Activated naive CD8-positive, alpha-beta T cell treated with anti-CD3 and anti-CD28 coated beads, Interleukin-2, amount 50 U/mL, for 24 hours (primary cell): Measurements from ENCODE around the gene PIP5KL1.
A peak's percentile ranks its signal among the peaks of the same experiment; 100 is the strongest.

Experiments used
- ATAC-seq: fragments of 150-1000 bp; cut with Tn5 transposase; one replicate; pipeline ENCODE4 v1.10.0; 2021
- DNase-seq: peaks from one replicate; pipeline ENCODE4 v3.0.0; 2021
- H3K27ac Mint-ChIP-seq: one replicate; pipeline ENCODE4 v1.8.0; 2021; ENCODE audit warnings: mild to moderate bottlenecking, mixed read lengths
- H3K27me3 Mint-ChIP-seq: one replicate; pipeline ENCODE4 v1.8.0; 2021; ENCODE audit warnings: mixed read lengths
- H3K36me3 Mint-ChIP-seq: one replicate; pipeline ENCODE4 v1.8.0; 2021; ENCODE audit warnings: low read depth, mixed read lengths
- H3K4me1 Mint-ChIP-seq: one replicate; pipeline ENCODE4 v1.8.0; 2021; ENCODE audit warnings: mixed read lengths
- H3K4me3 Mint-ChIP-seq: one replicate; pipeline ENCODE4 v1.8.0; 2021; ENCODE audit warnings: mild to moderate bottlenecking, moderate library complexity, mixed read lengths
- H3K9me3 Mint-ChIP-seq: one replicate; pipeline ENCODE4 v1.8.0; 2021; ENCODE audit warnings: mixed read lengths

The PIP5KL1 gene

GRCh38 chr9:127945942-127946341, 15.4 kb upstream of the PIP5KL1 start:
- H3K36me3 Mint-ChIP-seq: peaks cover 10% of the 10 kb centered on the region

GRCh38 chr9:127945338-127945737, 14.8 kb upstream of the PIP5KL1 start:
- H3K9me3 Mint-ChIP-seq: no peaks in the 10 kb centered on the region
- H3K36me3 Mint-ChIP-seq: peaks cover 14% of the 10 kb centered on the region
- H3K27ac Mint-ChIP-seq: no peak overlapping the region

More at GRCh38 chr9:127945942-127946341, 15.4 kb upstream of the PIP5KL1 start:
- Mint-ChIP-seq H3K27ac (no peak overlapping the region), H3K4me3 (no peak overlapping the region), H3K4me1 (peaks cover 44% of the 10 kb centered on the region), H3K27me3 (no peaks in the 10 kb centered on the region), H3K9me3 (no peaks in the 10 kb centered on the region)
- no peak for DNase-seq
- no peak for ATAC-seq

GRCh38 chr9:127944586-127945218, 14.1 kb upstream of the PIP5KL1 start:
- Mint-ChIP-seq H3K27me3 (no peaks in the 10 kb centered on the region), H3K4me1 (peaks cover 31% of the 10 kb centered on the region), H3K36me3 (peaks cover 14% of the 10 kb centered on the region), H3K9me3 (no peaks in the 10 kb centered on the region), H3K4me3 (no peak overlapping the region), H3K27ac (no peak overlapping the region)
- DNase-seq (no peak), ATAC-seq (no peak)

More at GRCh38 chr9:127945338-127945737, 14.8 kb upstream of the PIP5KL1 start:
- no peak for DNase-seq
- Mint-ChIP-seq H3K27me3 (no peaks in the 10 kb centered on the region), H3K4me3 (no peak overlapping the region), H3K4me1 (peaks cover 38% of the 10 kb centered on the region)
- ATAC-seq: no peak

GRCh38 chr9:127943731-127944144, 13.2 kb upstream of the PIP5KL1 start:
- DNase-seq (peak; percentile 87), ATAC-seq (peak; percentile 78)
- Mint-ChIP-seq H3K4me1 (peaks cover 29% of the 10 kb centered on the region), H3K9me3 (no peaks in the 10 kb centered on the region), H3K36me3 (peaks cover 13% of the 10 kb centered on the region), H3K27ac (peak overlapping the region; percentile 68), H3K4me3 (no peak overlapping the region), H3K27me3 (no peaks in the 10 kb centered on the region)

- peaks cover 12% of the 10 kb centered on the region for H3K36me3 Mint-ChIP-seq
- ATAC-seq (no peak), DNase-seq (no peak)
- H3K27ac Mint-ChIP-seq: peak overlapping the region; percentile 73
- H3K9me3 Mint-ChIP-seq: no peaks in the 10 kb centered on the region
- no peak overlapping the region for H3K4me3 Mint-ChIP-seq
- no peaks in the 10 kb centered on the region for H3K27me3 Mint-ChIP-seq
- peaks cover 29% of the 10 kb centered on the region for H3K4me1 Mint-ChIP-seq
Observed at GRCh38 chr9:127943011-127943662, 12.6 kb upstream of the PIP5KL1 start.

GRCh38 chr9:127942216-127943010, 11.8 kb upstream of the PIP5KL1 start:
- Mint-ChIP-seq H3K4me3 (no peak overlapping the region), H3K9me3 (no peaks in the 10 kb centered on the region), H3K27me3 (peaks cover 3% of the 10 kb centered on the region), H3K27ac (peak overlapping the region; percentile 73), H3K4me1 (peaks cover 34% of the 10 kb centered on the region), H3K36me3 (peaks cover 14% of the 10 kb centered on the region)
- ATAC-seq: peak; percentile 40
- peak; percentile 61 for DNase-seq

- ATAC-seq (no peak), DNase-seq (no peak)
- Mint-ChIP-seq H3K9me3 (no peaks in the 10 kb centered on the region), H3K27ac (no peak overlapping the region), H3K36me3 (peaks cover 14% of the 10 kb centered on the region), H3K4me3 (no peak overlapping the region), H3K4me1 (peaks cover 34% of the 10 kb centered on the region), H3K27me3 (peaks cover 3% of the 10 kb centered on the region)
Observed at GRCh38 chr9:127941961-127942215, 11.3 kb upstream of the PIP5KL1 start.

GRCh38 chr9:127941062-127941960, 10.7 kb upstream of the PIP5KL1 start:
- Mint-ChIP-seq H3K27ac (no peak overlapping the region), H3K4me1 (peaks cover 36% of the 10 kb centered on the region), H3K27me3 (peaks cover 3% of the 10 kb centered on the region), H3K36me3 (peaks cover 17% of the 10 kb centered on the region), H3K9me3 (no peaks in the 10 kb centered on the region), H3K4me3 (no peak overlapping the region)
- ATAC-seq (no peak), DNase-seq (no peak)

- Mint-ChIP-seq H3K27me3 (peaks cover 3% of the 10 kb centered on the region), H3K9me3 (no peaks in the 10 kb centered on the region), H3K4me1 (peaks cover 43% of the 10 kb centered on the region), H3K27ac (no peak overlapping the region), H3K4me3 (no peak overlapping the region), H3K36me3 (peaks cover 24% of the 10 kb centered on the region)
- ATAC-seq: no peak
- DNase-seq: no peak
Observed at GRCh38 chr9:127940593-127940992, 10.0 kb upstream of the PIP5KL1 start.

GRCh38 chr9:127938298-127938690, 7.7 kb upstream of the PIP5KL1 start:
- peaks cover 42% of the 10 kb centered on the region for H3K4me1 Mint-ChIP-seq
- DNase-seq (no peak), ATAC-seq (no peak)
- H3K9me3 Mint-ChIP-seq: no peaks in the 10 kb centered on the region
- peaks cover 27% of the 10 kb centered on the region for H3K36me3 Mint-ChIP-seq
- H3K27ac Mint-ChIP-seq: peak overlapping the region; percentile 57
- H3K27me3 Mint-ChIP-seq: peaks cover 3% of the 10 kb centered on the region
- peak overlapping the region; percentile 35 for H3K4me3 Mint-ChIP-seq

- Mint-ChIP-seq H3K36me3 (peaks cover 24% of the 10 kb centered on the region), H3K9me3 (no peaks in the 10 kb centered on the region), H3K27me3 (peaks cover 3% of the 10 kb centered on the region), H3K27ac (peak within 1 kb of the TSS; percentile 89), H3K4me1 (peaks cover 40% of the 10 kb centered on the region), H3K4me3 (peak within 1 kb of the TSS; percentile 91)
- peak; percentile 88 for DNase-seq
- ATAC-seq: peak; percentile 94
Observed at GRCh38 chr9:127937388-127938297, 7.1 kb upstream of the PIP5KL1 start, which contains the start of gene DPM2. Gene DPM2 (minus strand): TSS chr9:127937854. CDS start chr9:127937820, 34 bp downstream.

- Mint-ChIP-seq H3K27me3 (peaks cover 3% of the 10 kb centered on the region), H3K36me3 (peaks cover 21% of the 10 kb centered on the region), H3K27ac (peak overlapping the region; percentile 89), H3K4me1 (peaks cover 38% of the 10 kb centered on the region), H3K4me3 (peak overlapping the region; percentile 91), H3K9me3 (no peaks in the 10 kb centered on the region)
- ATAC-seq: no peak
- no peak for DNase-seq
Observed at GRCh38 chr9:127937056-127937387, 6.4 kb upstream of the PIP5KL1 start.

- Mint-ChIP-seq H3K4me1 (peaks cover 40% of the 10 kb centered on the region), H3K27me3 (peaks cover 3% of the 10 kb centered on the region), H3K27ac (peak overlapping the region; percentile 89), H3K4me3 (peak overlapping the region; percentile 91), H3K9me3 (no peaks in the 10 kb centered on the region), H3K36me3 (peaks cover 21% of the 10 kb centered on the region)
- ATAC-seq (no peak), DNase-seq (no peak)
Observed at GRCh38 chr9:127936347-127936852, 5.8 kb upstream of the PIP5KL1 start.
